WERI-Rb-1 (cell line): ENCODE measurements around the gene CDH4.

Experiments
- DNase-seq: peaks from one replicate; pipeline ENCODE4 v3.0.0-alpha.2; 2020
- H3K27ac ChIP-seq: fragments of 250-450 bp; sonication (Bioruptor Pico); 2 replicates; pipeline ENCODE4 v1.5.1; 2020; ENCODE audit warnings: mild to moderate bottlenecking, moderate library complexity
- H3K27me3 ChIP-seq: fragments of 250-450 bp; sonication (Bioruptor Pico); 2 replicates; pipeline ENCODE4 v1.5.1; 2021; ENCODE audit warnings: mild to moderate bottlenecking, low read depth, moderate library complexity; ENCODE audit not compliant: insufficient read depth, severe bottlenecking
- H3K36me3 ChIP-seq: fragments of 250-450 bp; sonication (Bioruptor Pico); 2 replicates; pipeline ENCODE4 v1.5.1; 2020; ENCODE audit warnings: mild to moderate bottlenecking, moderate library complexity
- H3K4me3 ChIP-seq: 2 replicates; pipeline ENCODE4 v1.5.1; 2011; ENCODE audit warnings: low read depth, mild to moderate bottlenecking, control low read depth, low read length
- H3K9me3 ChIP-seq: fragments of 250-450 bp; sonication (Bioruptor Pico); 2 replicates; pipeline ENCODE4 v1.5.1; 2021; ENCODE audit warnings: mild to moderate bottlenecking, moderate library complexity; ENCODE audit not compliant: severe bottlenecking
- CTCF ChIP-seq: IDR thresholded peaks from 2 replicates; pipeline ENCODE4 v1.5.1; 2011; ENCODE audit warnings: low read depth, mild to moderate bottlenecking, control low read depth, inconsistent platforms, low read length

Gene CDH4

GRCh38 chr20:61604549-61604948 is 352.5 kb downstream of the CDH4 start:
- H3K27ac ChIP-seq = no peak overlapping the region
- DNase-seq = no peak
- H3K27me3 ChIP-seq = peaks cover 92% of the 10 kb centered on the region
- no peak overlapping the region for H3K4me3 ChIP-seq
- no peak for TF ChIP-seq CTCF
- peaks cover 6% of the 10 kb centered on the region for H3K9me3 ChIP-seq
- H3K36me3 ChIP-seq = no peaks in the 10 kb centered on the region

GRCh38 chr20:61605283-61605682 is 353.2 kb downstream of the CDH4 start:
- DNase-seq = no peak
- H3K4me3 ChIP-seq = no peak overlapping the region
- TF ChIP-seq CTCF = no peak
- H3K27ac ChIP-seq = no peak overlapping the region
- no peaks in the 10 kb centered on the region for H3K36me3 ChIP-seq
- peaks cover 6% of the 10 kb centered on the region for H3K9me3 ChIP-seq
- H3K27me3 ChIP-seq = peaks cover 92% of the 10 kb centered on the region

- no peak overlapping the region for H3K4me3 ChIP-seq
- H3K9me3 ChIP-seq = peaks cover 4% of the 10 kb centered on the region
- DNase-seq = no peak
- no peaks in the 10 kb centered on the region for H3K36me3 ChIP-seq
- peaks cover 91% of the 10 kb centered on the region for H3K27me3 ChIP-seq
- no peak for TF ChIP-seq CTCF
- no peak overlapping the region for H3K27ac ChIP-seq
These were observed 353.9 kb downstream of the CDH4 start for GRCh38 chr20:61605862-61606557.

GRCh38 chr20:61608275-61609085 is 356.4 kb downstream of the CDH4 start:
- no peak for DNase-seq
- no peak for TF ChIP-seq CTCF
- Histone ChIP-seq H3K36me3 (no peaks in the 10 kb centered on the region), H3K27ac (no peak overlapping the region), H3K9me3 (peaks cover 11% of the 10 kb centered on the region), H3K4me3 (no peak overlapping the region), H3K27me3 (peaks cover 84% of the 10 kb centered on the region)

- H3K27ac ChIP-seq = no peak overlapping the region
- H3K27me3 ChIP-seq = peaks cover 82% of the 10 kb centered on the region
- TF ChIP-seq CTCF = no peak
- DNase-seq = no peak
- no peaks in the 10 kb centered on the region for H3K36me3 ChIP-seq
- no peak overlapping the region for H3K4me3 ChIP-seq
- H3K9me3 ChIP-seq = peaks cover 9% of the 10 kb centered on the region
These were observed 357.4 kb downstream of the CDH4 start for GRCh38 chr20:61609461-61609860.
